HG03103 (cell line): ENCODE measurements around the gene CCNF.

Source experiments
- ATAC-seq: cut with Tn5 transposase; IDR thresholded peaks from one replicate; pipeline ENCODE4 v1.9.1; 2021; ENCODE audit warnings: low read depth; ENCODE audit not compliant: unreplicated experiment

CCNF gene

GRCh38 chr16:2498531-2499253, 69.4 kb downstream of the CCNF start:
- no peak for ATAC-seq

GRCh38 chr16:2499454-2499853, 70.2 kb downstream of the CCNF start:
- ATAC-seq = no peak

GRCh38 chr16:2499890-2500429, 70.7 kb downstream of the CCNF start:
- no peak for ATAC-seq

- no peak for ATAC-seq
Observed at GRCh38 chr16:2500430-2500917, 71.2 kb downstream of the CCNF start.

GRCh38 chr16:2500918-2501750, 71.9 kb downstream of the CCNF start:
- no peak for ATAC-seq

GRCh38 chr16:2501946-2502895, 73.0 kb downstream of the CCNF start:
- ATAC-seq = no peak

- no peak for ATAC-seq
Observed at GRCh38 chr16:2505695-2506094, 76.4 kb downstream of the CCNF start.

- no peak for ATAC-seq
Observed at GRCh38 chr16:2507052-2507659, 77.9 kb downstream of the CCNF start.

- ATAC-seq = no peak
Observed at GRCh38 chr16:2507665-2508064, 78.4 kb downstream of the CCNF start.
